GM12892 (cell line): ENCODE data around the gene RGS14.

Source experiments
- DNase-seq: peaks from one replicate; pipeline ENCODE4 v3.0.0; 2011; ENCODE audit not compliant: insufficient read length
- FAIRE-seq: peaks from 2 replicates; lab custom pipeline; 2011; peaks lifted over from hg19 to GRCh38; lab: Jason Lieb, UNC
- POLR2A ChIP-seq: IDR thresholded peaks from 2 replicates; pipeline ENCODE4 v1.6.1; 2011; ENCODE audit warnings: low read depth, low read length, control low read depth
- POLR2AphosphoS5 ChIP-seq: IDR thresholded peaks from 2 replicates; pipeline ENCODE4 v1.6.1; 2011; ENCODE audit warnings: low read depth, low read length, control low read depth
- TAF1 ChIP-seq: IDR thresholded peaks from 2 replicates; pipeline ENCODE4 v1.6.1; 2011; ENCODE audit warnings: low read depth, mild to moderate bottlenecking, control low read depth, low read length, borderline replicate concordance

Gene RGS14

DNA sequence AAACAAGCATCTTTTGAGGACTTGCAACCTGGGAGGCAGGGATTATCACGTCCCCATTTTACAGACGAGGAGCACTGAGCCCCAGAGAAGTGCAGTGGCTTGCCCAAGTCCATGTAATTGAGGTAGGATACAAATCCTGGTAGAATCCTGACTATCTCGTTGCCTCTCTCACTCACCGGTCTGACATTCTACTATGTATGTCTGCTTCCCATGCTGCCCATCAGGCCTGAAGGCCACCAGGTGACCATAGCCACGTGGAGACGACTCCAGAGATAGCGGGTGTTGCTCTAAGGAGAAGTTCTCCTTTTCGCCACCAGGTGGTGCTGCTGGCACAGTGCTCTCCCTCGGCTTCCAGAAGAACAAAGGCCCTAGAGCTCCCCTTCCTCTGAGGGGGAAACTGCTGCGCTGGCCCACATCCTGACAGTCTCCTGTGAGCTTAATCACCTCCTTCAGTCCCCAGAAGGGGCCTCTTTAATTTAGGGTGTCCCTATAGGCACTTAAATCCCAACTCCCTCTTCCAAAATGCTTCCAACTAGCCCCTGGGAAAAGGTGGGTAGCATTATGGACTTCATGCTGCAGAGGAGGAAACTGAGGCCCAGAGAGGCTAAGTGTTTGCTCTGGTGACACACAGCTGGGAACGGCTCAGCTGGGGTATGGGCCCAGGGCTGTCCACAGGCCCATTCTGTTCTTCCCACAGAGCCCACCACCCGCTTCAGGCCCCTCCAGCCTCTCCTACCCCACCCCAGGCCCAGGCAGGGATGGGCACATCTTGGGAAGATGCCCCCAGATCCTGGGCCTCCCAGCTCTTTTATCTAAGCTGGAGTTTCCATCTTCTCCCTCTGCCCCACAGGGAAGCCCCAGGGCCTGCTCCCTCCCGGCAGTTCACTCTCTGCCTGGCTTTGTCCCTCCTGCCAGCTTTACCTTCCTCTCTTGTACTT is 32.9 kb downstream of the RGS14 start:
- DNase-seq (peak; percentile 93), FAIRE-seq (peak; percentile 96)
- TF ChIP-seq POLR2A (no peak), TAF1 (no peak), POLR2AphosphoS5 (no peak)

DNA sequence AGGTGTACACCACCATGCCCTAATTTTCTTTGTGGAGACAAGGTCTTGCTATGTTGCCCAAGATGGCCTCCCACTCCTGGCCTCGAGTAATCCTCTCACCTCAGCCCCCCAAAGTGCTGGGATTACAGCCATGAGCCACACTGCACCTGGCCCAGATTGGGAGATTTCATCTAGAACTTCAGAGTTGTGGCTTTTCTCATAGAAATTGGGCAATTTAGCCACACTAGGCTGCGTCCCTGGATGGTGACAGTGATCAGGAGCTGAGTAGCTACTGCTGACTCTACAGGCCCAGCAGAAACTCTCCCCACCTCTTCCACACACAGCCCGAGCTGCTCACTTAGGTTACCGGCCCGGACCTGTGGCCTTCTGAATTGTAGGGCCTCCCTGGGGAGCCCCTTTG is 35.0 kb downstream of the RGS14 start:
- FAIRE-seq (no peak), DNase-seq (no peak)
- TF ChIP-seq POLR2A = no peak
- no peak for TF ChIP-seq POLR2AphosphoS5
- TF ChIP-seq TAF1 = no peak

DNA sequence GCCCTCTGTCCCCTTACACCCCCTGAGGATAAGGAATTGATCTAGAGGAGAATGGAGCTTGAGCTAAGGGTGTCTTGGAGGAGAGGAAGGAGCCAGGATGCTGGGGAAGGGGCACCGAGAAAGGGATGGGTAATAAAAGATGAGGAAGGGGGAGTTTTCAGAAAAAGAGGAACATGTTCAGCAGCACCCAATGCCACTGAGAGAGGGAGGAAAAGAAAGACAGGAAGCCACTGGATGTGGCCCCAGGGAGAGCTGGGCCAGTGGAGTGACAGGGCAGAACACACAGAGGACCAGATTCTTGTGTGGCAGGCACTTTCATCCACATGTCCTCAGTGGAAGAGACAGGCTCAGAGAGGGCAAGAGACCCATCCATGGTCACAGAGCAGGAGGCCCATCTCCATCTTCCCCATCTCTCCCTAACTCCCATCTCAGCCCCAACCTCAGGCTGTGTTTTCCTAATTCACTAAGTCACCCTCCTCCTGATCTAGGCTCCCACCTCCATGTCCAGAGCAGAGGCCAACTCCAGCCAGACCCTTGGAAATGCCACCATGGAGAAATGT is 35.6 kb downstream of the RGS14 start:
- FAIRE-seq (no peak), DNase-seq (no peak)
- TF ChIP-seq POLR2A (no peak), POLR2AphosphoS5 (no peak), TAF1 (no peak)

DNA sequence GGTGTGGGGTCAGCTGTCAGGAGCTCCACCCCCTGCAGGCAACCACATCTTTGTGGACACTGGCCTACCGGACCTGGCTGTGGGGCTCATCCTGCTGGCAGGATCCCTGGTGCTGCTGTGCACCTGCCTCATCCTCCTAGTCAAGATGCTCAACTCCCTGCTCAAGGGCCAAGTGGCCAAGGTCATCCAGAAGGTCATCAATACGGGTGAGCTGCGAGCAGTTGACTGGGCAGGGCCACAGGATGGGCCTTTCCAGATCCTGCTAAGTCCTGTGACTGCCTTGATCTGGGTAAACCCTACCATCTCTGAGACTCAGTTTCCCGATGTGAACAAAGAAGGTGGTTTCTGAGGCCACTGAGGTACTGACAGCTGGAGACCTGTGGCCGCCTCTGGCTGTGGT is 36.3 kb downstream of the RGS14 start:
- no peak for TF ChIP-seq POLR2A
- no peak for TF ChIP-seq POLR2AphosphoS5
- no peak for TF ChIP-seq TAF1

DNA sequence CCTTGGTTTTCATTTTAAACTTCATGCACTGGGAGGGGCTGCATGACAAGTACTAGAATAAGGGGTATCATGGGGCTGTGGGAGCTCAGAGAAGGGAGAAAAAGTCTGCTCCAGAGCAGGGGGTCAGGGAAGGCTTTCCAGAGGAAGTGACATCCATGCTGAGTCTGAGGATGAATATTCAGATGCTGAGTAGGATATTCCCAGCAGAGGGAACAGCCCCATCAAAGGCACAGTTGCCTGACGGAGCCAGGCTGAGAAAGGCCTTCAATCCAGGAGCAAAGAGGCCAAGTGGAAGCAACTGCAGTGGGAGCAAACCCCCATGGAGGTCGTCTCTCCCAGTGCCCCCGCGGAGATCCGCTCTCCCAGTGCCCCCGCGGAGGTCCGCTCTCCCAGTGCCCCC is 38.4 kb downstream of the RGS14 start:
- FAIRE-seq (no peak), DNase-seq (no peak)
- TF ChIP-seq POLR2A (no peak), POLR2AphosphoS5 (no peak), TAF1 (no peak)

More for the DNA sequence above, 36.3 kb downstream of the RGS14 start:
- FAIRE-seq (no peak), DNase-seq (no peak)

DNA sequence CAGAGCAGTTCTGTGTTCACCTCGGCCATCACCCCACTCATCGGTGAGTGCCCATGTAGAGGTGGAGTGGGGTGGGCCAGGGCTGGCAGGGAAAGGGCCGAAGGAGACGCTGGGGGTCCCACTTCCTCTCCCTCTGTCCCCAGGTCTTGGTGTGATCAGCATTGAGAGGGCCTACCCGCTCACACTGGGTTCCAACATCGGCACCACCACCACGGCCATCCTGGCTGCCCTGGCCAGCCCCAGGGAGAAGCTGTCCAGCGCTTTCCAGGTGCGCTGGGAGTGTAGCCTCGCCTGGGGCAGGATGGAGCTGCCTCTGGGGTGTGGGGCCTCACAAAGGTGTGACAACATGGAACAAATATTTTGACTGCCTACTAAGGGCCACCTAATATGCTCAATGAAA is 39.1 kb downstream of the RGS14 start:
- TF ChIP-seq POLR2A = no peak
- TF ChIP-seq POLR2AphosphoS5 = no peak
- TF ChIP-seq TAF1 = no peak
- FAIRE-seq = no peak
- no peak for DNase-seq

DNA sequence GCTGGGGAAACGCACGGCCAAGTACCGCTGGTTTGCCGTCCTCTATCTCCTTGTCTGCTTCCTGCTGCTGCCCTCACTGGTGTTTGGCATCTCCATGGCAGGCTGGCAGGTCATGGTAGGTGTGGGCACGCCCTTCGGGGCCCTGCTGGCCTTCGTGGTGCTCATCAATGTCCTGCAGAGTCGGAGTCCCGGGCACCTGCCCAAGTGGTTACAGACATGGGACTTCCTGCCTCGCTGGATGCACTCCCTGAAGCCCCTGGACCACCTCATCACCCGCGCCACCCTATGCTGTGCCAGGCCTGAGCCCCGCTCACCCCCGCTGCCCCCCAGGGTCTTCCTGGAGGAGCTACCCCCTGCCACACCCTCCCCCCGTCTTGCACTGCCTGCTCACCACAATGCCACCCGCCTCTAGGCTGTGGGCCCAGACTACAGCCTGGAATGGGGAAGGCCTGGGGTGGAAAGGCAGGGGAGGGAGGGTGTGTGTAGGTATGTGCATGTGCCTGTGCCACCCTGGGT is 40.2 kb downstream of the RGS14 start:
- TF ChIP-seq POLR2A (no peak), TAF1 (no peak), POLR2AphosphoS5 (no peak)
- no peak for FAIRE-seq
- DNase-seq = no peak

DNA sequence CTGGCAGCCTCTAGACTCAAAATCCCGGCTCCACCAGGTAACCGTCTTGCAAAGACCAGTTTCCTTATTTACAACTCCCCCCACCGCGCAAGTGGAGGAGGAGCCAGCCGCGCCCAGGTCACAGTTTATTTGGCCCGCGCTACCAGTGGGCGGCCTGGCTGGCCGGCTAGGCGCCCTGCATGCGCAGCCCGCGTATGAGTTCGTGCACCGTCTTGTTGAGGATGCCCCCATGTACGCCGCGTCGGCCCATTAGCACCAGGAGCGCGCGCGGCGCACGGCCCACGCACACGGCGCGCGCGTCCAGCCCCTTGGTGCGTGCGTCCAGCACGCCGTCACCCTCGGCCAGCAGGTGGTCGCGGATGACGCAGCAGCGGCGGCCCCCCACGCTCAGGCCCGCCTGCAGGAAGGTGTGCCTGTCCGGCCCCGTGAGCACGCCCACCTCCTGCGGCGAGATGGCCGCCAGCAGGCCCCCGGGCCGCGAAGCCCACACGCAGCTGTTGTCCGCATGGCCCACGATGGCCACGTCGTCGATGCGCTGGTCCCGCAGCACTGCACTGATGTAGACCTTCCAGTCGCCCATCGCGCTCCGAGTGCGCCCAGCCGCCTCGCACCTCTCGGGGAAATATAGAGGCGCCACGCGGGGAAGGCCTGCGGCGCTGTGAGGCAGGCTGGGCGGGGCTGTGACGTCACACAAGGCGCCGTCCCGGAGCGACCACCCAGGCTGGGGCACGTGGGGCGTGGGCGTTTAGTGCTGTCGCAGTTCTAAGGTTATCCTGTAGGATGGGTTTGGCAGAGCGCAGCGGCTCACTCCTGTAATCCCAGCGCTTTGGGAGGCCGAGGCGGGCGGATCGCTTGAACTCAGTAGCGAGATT is 42.5 kb downstream of the RGS14 start, which contains the start of gene PFN3:
Gene PFN3 (minus strand): TSS at position 665 of the 872 bp plus-strand sequence. CDS start 85 bp downstream, at position 580.
- FAIRE-seq = no peak
- no peak for TF ChIP-seq POLR2AphosphoS5
- TF ChIP-seq POLR2A = no peak
- no peak for TF ChIP-seq TAF1

DNA sequence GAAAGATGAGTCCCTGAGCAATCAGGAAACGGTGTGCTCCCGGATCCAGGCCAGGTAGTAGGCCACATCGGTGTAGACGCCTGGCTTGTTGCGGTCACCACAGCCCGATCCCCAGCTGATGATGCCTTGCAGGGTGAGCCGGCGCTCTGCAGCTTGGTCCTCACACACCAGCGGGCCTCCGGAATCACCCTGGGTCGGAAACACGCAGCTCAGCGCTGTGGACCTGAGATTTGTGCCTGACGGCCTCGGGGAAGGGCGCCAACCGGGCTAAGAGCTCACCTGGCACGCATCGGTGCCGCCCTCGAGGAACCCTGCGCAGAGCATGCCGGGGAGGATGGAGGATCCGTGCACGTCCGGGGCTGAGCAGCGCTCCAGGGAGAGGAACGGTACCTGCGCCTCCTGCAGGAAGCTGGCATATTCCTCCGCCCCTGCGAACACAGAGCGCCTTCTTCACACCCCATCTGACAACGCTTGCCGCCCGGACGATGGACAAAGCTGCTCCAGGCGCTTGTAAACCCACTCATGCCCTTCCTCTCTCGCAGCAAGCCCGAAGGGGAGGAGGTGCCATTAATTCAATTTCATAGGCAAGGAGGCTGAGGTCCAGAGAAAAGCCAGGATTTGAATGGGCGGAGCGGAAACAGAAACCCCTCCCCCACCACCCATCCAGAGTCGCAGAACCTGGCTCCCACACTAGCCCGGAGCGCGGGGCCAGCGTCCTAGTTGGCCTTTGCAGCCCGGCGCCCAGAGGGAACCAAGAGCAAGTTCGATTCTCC is 44.7 kb downstream of the RGS14 start:
- DNase-seq (peak; percentile 68), FAIRE-seq (peak; percentile 66)
- TF ChIP-seq TAF1 = no peak
- TF ChIP-seq POLR2AphosphoS5 = no peak
- TF ChIP-seq POLR2A = no peak

More for the DNA sequence above, 42.5 kb downstream of the RGS14 start, which contains the start of gene PFN3:
- DNase-seq = no peak

DNA sequence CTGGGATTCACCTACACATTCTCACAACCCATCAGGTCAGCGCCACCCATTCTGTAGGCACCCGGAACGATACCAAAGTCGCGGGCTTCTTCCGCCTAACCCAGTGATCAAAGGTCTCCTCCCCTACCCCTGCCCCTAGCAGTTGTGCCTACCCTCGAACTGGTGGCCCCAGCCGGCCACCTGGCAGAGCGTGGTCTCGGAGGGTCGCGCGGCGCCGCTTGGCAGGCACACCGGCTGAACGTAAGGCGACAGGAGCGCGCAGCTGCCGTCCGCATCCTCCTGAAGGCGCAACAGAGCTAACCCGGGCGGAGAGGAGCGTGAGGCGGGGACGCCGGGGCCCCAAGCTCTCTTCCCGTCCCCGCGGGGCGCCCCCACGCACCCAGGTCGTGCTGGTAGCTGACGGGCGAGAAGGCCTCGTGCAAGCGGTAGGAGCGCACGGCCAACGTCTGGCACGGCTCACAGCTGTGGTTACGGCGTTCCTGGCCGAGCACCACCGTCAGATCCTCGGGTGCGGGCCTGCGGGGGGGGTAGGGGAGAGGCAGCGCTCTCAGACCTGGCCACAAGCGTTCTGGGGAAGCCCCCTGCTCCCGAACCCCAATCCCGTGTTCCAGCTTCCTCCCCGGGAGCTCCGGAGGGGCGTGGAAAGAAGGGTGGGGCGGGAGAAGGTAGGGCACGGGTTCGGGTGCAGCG is 45.5 kb downstream of the RGS14 start:
- FAIRE-seq (no peak), DNase-seq (no peak)
- no peak for TF ChIP-seq POLR2A
- TF ChIP-seq TAF1 = no peak
- TF ChIP-seq POLR2AphosphoS5 = no peak
